ENCODE results near the gene HADH. TPM values are rescaled to one million over a fixed set of nuclear protein-coding genes. Genes with fewer than 3 reads are reported as not detected.
"Not testable (repeated sequence)": the region's sequence is repeated elsewhere in the genome, so short reads cannot be mapped to it uniquely, and the experiment has no call there.

HADH gene
- total and polyA plus RNA-seq, 2 donors from 2014 or later = 31.4 to 126 TPM

- Histone ChIP-seq H3K27me3 (ENCODE audit: control insufficient read depth, insufficient read depth, low read length) (no peaks in the 10 kb centered on the region), H3K4me1 (ENCODE audit: control insufficient read depth in 2 of 3, insufficient read depth in 2 of 3, low read depth in 1 of 3, low read length in 3 of 3) (peaks cover 0 to 4% (median 3%) of the 10 kb centered on the region in 3 donors), H3K4me3 (ENCODE audit: low read length in 3 of 3) (no peak overlapping the region), H3K27ac (ENCODE audit: low read depth in 2 of 2, low read length in 2 of 2) (no peak overlapping the region), H3K9me3 (ENCODE audit: control insufficient read depth in 2 of 3, insufficient read depth in 1 of 3, low read length in 3 of 3) (no peaks in the 10 kb centered on the region), H3K36me3 (ENCODE audit: control insufficient read depth in 2 of 3, insufficient read depth in 3 of 3, low read length in 3 of 3) (peaks cover 0 to 9% (median 4%) of the 10 kb centered on the region in 3 donors), H3K9ac (ENCODE audit: low read length in 3 of 3) (no peak overlapping the region)
- FAIRE-seq (no peak), DNase-seq (no peak)
- TF ChIP-seq CTCF (IDR thresholded peaks at IDR 0.05; ENCODE audit: borderline replicate concordance, extremely low read depth, insufficient read depth) = no peak
- intact Hi-C loops (cut with DNase I) = no loop called here
Observed at GRCh38 chr4:108008721-108009120, 19.0 kb downstream of the HADH start.

GRCh38 chr4:108010167-108010566 is 20.5 kb downstream of the HADH start:
- no peak overlapping the region for H3K9ac ChIP-seq (ENCODE audit: low read length in 3 of 3)
- FAIRE-seq (no peak), DNase-seq (no peak)
- no peaks in the 10 kb centered on the region for H3K9me3 ChIP-seq (ENCODE audit: control insufficient read depth in 2 of 3, insufficient read depth in 1 of 3, low read length in 3 of 3)
- intact Hi-C loops (cut with DNase I) = loop anchor here (10.0 kb wide), 1 partner anchor 565 kb away; no protein-coding TSS in a partner anchor
- H3K4me1 ChIP-seq (ENCODE audit: control insufficient read depth in 2 of 3, insufficient read depth in 2 of 3, low read depth in 1 of 3, low read length in 3 of 3) = peaks cover 0 to 3% (median 0%) of the 10 kb centered on the region in 3 donors
- no peaks in the 10 kb centered on the region for H3K27me3 ChIP-seq (ENCODE audit: control insufficient read depth, insufficient read depth, low read length)
- no peak for TF ChIP-seq CTCF (IDR thresholded peaks at IDR 0.05; ENCODE audit: borderline replicate concordance, extremely low read depth, insufficient read depth)
- peaks cover 0 to 20% (median 4%) of the 10 kb centered on the region in 3 donors for H3K36me3 ChIP-seq (ENCODE audit: control insufficient read depth in 2 of 3, insufficient read depth in 3 of 3, low read length in 3 of 3)
- no peak overlapping the region for H3K4me3 ChIP-seq (ENCODE audit: low read length in 3 of 3)
- H3K27ac ChIP-seq (ENCODE audit: low read depth in 2 of 2, low read length in 2 of 2) = no peak overlapping the region

- not testable (repeated sequence) for DNase-seq; H3K27me3 ChIP-seq (ENCODE audit: control insufficient read depth, insufficient read depth, low read length); H3K9me3 ChIP-seq (ENCODE audit: control insufficient read depth in 2 of 3, insufficient read depth in 1 of 3, low read length in 3 of 3); H3K9ac ChIP-seq (ENCODE audit: low read length in 3 of 3); H3K27ac ChIP-seq (ENCODE audit: low read depth in 2 of 2, low read length in 2 of 2); H3K4me1 ChIP-seq (ENCODE audit: control insufficient read depth in 2 of 3, insufficient read depth in 2 of 3, low read depth in 1 of 3, low read length in 3 of 3); H3K4me3 ChIP-seq (ENCODE audit: low read length in 3 of 3); FAIRE-seq
- intact Hi-C loops (cut with DNase I) = loop anchor here (10.0 kb wide), 1 partner anchor 562 kb away; no protein-coding TSS in a partner anchor
- peaks cover 0 to 40% (median 8%) of the 10 kb centered on the region in 3 donors for H3K36me3 ChIP-seq (ENCODE audit: control insufficient read depth in 2 of 3, insufficient read depth in 3 of 3, low read length in 3 of 3)
Observed at GRCh38 chr4:108012382-108012781, 22.7 kb downstream of the HADH start.

- H3K4me1 ChIP-seq (ENCODE audit: control insufficient read depth in 2 of 3, insufficient read depth in 2 of 3, low read depth in 1 of 3, low read length in 3 of 3) = no peaks in the 10 kb centered on the region
- DNase-seq (no peak), FAIRE-seq (no peak)
- H3K4me3 ChIP-seq (ENCODE audit: low read length in 3 of 3) = no peak overlapping the region
- H3K36me3 ChIP-seq (ENCODE audit: control insufficient read depth in 2 of 3, insufficient read depth in 3 of 3, low read length in 3 of 3) = peaks cover 0 to 45% (median 8%) of the 10 kb centered on the region in 3 donors
- H3K27ac ChIP-seq (ENCODE audit: low read depth in 2 of 2, low read length in 2 of 2) = no peak overlapping the region
- no peak for TF ChIP-seq CTCF (IDR thresholded peaks at IDR 0.05; ENCODE audit: borderline replicate concordance, extremely low read depth, insufficient read depth)
- intact Hi-C loops (cut with DNase I) = loop anchor here (10.0 kb wide), 1 partner anchor 561 kb away; no protein-coding TSS in a partner anchor
- H3K9ac ChIP-seq (ENCODE audit: low read length in 3 of 3) = no peak overlapping the region
- H3K9me3 ChIP-seq (ENCODE audit: control insufficient read depth in 2 of 3, insufficient read depth in 1 of 3, low read length in 3 of 3) = no peaks in the 10 kb centered on the region
- no peaks in the 10 kb centered on the region for H3K27me3 ChIP-seq (ENCODE audit: control insufficient read depth, insufficient read depth, low read length)
Observed at GRCh38 chr4:108013327-108013726, 23.6 kb downstream of the HADH start.
